ENCODE measurements around the gene CFAP92.

Gene CFAP92, protein sequence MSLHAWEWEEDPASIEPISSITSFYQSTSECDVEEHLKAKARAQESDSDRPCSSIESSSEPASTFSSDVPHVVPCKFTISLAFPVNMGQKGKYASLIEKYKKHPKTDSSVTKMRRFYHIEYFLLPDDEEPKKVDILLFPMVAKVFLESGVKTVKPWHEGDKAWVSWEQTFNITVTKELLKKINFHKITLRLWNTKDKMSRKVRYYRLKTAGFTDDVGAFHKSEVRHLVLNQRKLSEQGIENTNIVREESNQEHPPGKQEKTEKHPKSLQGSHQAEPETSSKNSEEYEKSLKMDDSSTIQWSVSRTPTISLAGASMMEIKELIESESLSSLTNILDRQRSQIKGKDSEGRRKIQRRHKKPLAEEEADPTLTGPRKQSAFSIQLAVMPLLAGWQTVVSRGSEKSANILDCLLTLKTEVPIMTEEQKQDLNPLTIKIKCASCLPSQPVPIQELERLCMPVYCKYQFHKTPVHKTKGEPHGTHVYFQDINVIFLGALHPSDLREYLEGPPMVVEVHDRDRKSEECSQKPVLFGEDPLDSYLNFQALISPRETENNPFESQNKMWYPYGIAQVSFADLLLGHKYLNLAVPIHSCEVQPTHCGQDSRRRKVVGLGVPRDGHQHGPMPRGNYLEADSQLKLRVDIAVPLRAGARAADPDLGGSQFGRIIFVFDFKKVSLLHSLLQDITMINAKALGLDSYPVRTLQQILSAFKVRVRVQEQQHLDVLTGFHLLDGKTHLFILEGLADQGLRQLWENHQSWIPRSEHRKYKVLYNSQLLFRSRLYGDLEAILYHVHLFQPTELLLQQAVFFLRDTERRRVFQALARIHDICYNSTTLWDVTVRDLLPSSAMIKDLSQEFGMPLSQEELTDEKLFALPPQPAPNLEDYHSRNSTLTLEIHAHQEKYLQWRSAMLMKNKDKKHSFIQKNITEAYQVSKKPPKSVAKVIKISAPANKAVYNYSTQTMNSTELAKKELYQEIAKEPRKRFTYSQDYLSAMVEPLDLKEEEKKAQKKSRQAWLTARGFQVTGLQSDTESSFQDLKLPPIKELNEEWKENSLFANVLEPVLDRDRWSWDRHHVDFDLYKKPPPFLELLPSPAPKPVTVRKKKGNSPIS

DNA sequence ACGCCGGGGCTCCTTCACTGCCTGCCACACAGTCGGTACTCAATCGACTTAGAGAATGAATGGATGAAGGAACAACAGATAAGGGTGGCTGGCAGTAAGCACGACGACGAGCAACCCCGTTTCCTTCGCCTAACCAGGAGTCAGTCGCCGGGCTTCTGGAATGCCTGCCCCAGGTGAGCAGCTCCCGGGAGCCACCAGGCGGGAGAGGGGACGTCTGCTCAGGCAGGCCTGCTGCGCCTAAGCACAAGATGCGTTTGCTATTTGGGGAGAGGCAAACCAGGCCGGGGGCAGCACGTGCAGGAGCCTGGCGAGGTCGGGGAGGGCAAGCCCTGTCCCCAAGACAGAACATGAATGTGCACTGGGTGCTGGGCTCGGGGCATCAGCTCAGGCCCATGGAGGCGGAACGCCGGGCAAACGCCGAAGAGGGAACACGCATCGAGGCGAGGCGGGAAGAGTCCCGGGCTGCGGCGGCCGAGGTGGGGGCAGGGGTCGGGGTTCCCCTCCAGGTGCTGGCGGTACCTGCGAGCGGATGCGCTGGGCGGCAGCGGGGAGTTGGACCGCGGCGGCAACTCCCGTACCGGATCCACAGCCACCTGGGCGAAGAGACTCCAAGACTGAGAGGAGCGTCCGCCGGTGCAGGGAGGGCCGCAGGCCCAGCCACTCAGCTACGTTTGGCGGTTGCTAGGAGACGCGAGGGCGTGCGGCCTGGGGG, at the start of gene CFAP92:
CFAP92 (minus strand) TSS at position 616 of the 712 bp plus-strand sequence. CDS start 772 bp downstream, outside the sequence.
- in situ Hi-C loops (cut with MboI; ENCODE audit: low sequenced_read_pairs), result no loop called here

DNA sequence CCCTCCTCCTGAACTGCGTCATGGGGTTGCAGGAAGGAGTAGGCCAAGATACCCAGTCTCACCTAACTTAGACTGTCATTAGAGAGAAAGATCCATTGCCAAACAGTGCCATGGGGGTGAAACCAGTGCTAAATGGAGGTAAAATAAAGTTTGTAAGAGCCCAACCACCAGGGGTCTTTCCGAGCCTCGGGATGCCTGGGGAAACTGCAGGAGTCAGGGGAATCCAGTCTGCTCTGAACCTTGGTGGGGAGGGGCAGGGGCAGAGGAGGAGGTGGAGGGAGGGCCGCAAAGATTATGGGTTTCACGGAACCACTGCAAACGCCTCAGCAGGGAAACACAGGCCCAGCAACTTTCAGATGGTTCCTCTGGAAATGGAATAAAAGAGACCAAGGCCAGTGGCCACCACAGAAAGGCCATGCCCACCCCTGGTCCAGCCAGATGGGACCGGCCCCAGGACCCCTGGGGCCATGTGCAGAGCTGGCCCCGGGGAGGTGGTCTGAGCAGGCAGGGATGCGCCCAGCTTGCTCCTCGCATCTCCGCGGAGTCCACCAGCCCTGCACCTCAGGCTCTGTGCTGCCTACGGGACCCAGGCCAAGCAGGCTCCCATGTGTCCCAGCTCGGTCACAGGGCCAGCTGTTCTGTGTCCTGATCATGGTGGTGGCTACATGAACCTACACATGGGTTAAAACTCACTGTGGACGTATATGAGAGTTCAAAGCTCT, 46.9 kb upstream of the CFAP92 start:
- in situ Hi-C loops (cut with MboI; ENCODE audit: low sequenced_read_pairs), result no loop called here

DNA sequence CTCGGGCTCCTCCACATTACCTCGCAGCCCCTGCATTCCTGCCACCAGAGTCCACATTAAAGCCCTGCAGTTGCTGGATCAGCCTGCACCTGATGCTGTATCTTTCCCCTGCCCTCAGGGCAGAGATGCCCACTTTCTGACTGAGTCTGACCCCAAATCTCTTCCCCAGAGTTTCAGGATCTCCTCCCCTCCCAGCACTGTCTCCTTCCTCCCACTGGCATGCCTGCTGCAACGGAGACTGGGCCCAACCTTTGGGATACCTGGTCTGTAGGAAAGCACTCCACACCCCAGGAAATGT, 46.1 kb upstream of the CFAP92 start:
- in situ Hi-C loops (cut with MboI; ENCODE audit: low sequenced_read_pairs), result no loop called here

DNA sequence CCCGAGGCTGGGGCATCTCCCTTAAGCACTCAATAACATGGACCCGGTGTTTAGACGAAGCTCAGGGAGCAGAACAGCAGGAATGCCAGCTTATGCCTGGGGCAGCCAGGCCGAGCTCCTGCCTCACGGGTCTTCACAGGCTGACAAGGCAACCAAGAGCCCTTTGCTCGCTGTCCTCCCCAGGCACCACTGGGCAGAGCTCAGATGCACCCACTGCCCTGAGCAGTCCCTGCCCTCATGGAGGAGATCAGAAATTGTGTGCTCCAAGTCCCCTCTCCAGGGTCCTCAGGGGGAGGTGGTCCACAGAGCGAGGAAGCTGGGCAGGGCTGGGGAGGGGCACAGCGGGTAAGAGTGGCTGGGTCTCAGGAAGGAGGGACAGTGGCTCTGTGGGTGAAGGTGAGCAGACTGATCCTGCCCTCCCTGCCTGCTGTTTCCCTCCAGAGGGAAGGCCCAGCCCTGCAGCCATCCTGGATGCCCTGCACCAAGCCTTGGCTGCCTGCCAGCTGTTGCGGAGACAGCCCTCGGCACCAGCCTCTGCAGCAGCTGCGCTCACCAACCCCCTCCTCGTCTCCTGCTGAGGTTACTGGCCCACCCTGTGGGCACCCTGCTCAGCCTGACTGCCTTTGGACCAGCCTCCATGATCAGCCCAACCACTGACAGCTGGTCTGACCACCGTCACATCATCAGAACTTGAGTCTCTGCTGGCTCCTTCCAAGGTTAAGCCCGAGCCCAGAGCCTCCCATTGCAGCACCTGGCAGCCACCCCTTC, 45.6 kb upstream of the CFAP92 start:
- in situ Hi-C loops (cut with MboI; ENCODE audit: low sequenced_read_pairs), result no loop called here

DNA sequence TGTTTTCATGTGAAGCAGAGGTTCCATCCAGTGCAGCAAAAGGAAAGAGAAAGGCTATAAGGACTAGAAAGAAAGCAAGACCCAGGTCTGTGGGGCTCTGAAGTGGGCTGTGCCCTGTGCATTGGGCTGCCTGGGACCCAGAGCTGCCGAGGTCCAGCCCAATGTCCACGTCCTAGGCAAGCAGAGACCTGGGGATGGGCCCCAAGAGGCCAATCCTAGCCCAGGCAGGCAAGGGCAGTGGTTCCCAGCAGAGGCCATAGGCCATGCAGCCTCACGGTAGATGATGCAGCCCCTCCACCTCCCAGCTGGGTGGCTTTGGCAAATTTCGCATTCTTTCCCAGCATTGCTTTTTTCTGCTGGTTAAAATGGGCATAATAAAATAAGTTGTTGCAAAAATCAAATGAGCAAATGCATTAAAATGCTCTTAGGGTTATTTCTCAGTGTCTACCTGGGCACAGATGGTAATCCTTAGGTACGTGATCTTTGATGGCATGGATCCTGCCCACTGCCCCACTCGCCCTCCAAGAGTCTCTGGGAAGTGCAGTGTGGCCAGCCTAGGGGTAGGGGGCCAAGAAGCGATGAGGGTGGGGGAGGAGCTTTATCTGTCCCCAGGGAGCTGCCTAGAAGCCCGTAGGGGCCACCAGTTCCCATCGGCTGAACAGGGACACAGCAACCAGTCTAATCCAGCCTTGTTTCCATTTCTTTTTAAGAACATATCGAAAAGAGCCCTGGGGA, 44.4 kb upstream of the CFAP92 start:
- in situ Hi-C loops (cut with MboI; ENCODE audit: low sequenced_read_pairs), result no loop called here

DNA sequence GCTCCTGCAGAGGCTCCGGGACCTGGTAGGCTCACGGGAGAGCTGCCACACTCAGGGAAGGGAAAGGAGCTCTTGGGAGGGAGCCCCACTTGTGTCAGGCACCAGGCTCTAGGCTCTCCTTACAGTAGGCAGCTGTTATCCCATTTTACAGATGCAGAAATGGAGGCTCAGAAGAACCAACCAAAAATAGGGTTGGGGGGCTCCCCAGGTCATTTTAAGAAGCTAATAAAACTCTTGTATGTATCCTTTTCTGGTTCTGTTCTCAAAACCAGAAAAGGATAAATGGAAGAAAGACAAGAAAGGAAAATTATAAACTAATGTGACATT, 43.2 kb upstream of the CFAP92 start:
- in situ Hi-C loops (cut with MboI; ENCODE audit: low sequenced_read_pairs), result no loop called here

DNA sequence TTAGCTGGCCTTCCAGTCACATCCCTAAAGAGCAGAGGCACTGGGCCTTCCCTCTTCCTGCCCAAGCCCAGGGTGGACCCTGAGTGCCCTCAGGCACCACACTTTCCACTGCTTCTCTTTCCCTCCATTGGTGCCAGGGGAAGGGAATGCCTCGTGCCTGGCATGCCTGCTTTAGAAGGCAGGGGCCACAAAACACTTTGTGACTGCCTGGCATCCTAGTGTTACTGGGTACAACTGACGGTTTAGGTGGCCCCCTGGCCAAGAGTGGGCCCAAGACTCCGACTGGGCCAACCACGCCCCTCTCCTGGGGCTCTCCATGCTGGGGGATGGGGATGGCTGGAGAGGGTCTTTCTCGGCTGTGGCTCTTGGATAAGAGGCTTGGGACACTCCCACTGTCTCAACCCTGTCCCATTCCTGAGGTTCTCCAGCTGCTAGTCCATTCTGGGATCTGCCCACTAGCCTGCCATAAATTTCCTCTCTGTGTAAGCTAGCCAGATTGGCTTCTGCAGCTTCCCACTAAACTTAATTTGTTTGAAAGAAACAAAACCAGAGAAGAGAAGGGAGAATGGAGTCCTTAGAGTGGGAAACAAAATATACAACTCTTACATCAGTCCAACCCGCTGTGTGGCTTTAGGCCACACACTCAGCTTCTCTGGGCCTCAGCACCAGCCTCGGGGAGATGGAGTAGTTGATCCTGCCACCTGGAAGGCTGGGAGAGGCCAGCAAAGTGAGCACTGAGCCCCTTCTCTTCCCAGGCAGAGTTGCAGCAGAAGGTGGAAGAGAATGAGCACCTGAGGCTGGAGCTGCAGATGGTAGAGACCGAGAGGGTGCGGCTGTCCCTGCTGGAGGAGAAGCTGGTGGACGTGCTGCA, 42.6 kb upstream of the CFAP92 start:
- in situ Hi-C loops (cut with MboI; ENCODE audit: low sequenced_read_pairs), result no loop called here

DNA sequence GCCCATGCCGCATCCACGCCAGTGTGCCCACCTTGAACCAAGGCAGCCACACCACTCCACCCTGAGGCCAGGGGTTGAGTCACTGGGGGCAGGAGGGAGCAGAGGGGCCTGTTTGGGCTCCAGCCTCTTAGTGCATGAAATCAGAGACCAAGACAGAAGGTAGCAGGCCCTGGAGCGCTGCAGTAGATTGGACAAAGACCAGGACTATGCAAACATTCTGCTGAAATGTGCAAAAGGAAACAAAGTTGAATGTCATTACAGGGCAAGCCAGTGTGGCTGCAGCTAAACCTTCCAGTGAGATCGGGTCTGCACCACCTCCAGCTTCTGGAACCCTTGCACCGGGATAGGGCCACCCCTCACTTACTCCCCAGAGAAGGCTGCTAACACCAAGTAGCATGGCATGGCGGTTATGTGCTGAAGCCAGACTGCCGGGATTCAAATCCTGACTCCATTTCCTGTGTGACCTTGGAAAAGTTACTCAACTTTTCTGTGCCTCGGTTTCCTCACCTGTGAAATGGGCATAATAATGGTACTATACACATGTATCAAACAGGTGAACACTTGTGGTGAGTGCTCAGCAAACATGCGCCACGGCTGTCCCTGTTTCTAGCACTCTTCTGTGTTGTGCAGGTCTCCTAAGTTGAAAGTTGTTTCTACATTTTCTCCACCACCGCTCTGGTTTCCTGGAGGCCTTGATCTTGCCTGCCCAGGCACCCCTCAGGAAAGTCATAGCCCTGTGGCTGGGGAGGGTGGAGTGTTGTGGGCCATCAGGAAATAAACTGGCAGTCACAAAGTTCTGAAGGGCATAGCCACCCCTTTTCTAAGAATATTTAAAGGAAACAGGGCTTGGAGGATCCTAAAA, 41.7 kb upstream of the CFAP92 start:
- in situ Hi-C loops (cut with MboI; ENCODE audit: low sequenced_read_pairs), result no loop called here

DNA sequence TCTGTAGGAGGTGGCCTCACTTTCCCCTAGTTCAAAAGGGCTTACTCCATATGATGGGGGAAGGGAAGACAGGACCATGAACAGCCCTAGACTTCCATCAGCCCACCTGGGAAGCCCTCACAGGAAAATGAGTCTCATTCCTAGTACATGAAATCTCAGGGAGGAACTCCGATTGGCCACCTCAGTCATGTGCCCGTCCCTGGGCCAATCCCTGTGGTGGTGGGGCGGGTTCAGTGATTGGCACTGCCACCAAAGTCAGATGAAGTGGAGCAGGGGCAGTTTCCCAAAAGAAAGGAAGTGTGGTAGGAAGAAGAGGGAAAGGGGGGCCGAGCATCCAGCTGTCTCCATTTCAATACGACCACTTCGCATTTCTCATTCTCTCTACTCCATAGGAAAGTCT, 40.8 kb upstream of the CFAP92 start:
- in situ Hi-C loops (cut with MboI; ENCODE audit: low sequenced_read_pairs), result no loop called here

DNA sequence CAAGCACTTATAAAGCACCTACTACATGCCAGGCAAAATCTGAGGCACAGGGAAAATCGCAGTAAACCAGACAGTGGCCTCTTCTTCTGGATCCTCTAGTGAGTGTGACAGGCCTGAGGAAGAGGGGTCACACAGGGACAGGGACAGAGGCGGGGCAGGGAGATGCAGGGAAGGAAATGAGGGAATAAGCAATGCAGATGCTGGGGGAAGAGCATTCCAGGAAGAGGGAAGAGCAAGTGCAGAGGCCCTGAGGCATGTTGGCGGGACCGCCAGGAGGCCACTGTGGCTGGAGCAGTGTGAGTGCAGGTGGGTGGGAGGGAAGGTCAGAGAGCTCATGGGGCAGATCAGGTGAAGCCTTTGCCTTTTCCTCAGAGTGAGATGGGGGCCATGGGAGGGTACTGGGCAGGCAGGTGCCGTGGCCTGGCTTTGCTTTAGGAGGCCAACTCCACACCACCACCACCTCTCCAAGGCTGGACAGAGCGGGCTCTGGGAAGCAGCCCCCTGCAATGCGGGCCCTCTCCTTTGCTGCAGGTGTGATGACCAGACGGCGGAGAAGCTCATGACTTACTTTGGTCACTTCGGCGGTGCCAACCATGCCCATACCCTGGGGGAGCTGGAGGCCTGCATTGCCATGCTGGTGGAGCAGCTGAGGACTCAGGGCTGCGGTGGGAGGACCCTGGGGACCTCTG, 39.9 kb upstream of the CFAP92 start:
- in situ Hi-C loops (cut with MboI; ENCODE audit: low sequenced_read_pairs), result no loop called here

DNA sequence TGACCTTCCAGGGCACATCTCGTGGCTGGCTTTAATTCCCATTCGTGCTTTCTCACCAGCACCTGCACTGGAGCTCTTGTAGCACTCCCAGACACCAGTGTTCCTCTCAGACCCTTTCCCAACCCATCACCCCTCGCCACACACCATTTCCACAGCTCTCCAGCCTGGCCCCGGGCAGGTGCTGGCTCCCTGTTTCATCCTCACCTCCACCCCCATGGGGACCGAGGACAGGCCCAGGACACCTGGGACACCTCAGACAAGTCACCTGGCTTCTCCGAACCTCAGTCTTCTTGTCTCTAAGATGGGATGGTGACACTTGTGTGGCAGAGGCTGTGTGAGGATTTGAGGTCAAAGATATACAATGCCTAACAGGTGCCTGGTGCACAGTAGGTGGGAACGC, 39.3 kb upstream of the CFAP92 start:
- in situ Hi-C loops (cut with MboI; ENCODE audit: low sequenced_read_pairs), result no loop called here

DNA sequence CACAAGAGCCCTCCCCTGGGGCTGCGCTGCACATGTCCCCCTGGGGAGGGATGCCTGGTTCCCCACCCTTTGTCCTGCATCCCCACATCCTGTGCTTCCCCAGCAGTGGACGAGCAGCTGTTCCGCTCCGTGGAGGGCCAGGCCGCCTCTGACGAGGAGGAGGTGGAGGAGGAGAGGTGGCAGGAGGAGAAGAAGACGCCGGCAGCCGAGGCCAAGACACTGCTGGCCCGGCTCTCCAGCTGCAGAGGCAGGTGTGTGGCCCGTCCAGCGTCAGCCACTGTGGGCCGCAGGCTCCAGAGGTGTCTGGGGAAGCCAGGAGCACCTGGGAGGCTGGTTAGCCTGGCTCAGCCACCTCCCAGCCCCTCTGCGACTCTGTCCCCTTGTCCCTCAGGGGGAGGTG, 38.8 kb upstream of the CFAP92 start:
- in situ Hi-C loops (cut with MboI; ENCODE audit: low sequenced_read_pairs), result no loop called here

DNA sequence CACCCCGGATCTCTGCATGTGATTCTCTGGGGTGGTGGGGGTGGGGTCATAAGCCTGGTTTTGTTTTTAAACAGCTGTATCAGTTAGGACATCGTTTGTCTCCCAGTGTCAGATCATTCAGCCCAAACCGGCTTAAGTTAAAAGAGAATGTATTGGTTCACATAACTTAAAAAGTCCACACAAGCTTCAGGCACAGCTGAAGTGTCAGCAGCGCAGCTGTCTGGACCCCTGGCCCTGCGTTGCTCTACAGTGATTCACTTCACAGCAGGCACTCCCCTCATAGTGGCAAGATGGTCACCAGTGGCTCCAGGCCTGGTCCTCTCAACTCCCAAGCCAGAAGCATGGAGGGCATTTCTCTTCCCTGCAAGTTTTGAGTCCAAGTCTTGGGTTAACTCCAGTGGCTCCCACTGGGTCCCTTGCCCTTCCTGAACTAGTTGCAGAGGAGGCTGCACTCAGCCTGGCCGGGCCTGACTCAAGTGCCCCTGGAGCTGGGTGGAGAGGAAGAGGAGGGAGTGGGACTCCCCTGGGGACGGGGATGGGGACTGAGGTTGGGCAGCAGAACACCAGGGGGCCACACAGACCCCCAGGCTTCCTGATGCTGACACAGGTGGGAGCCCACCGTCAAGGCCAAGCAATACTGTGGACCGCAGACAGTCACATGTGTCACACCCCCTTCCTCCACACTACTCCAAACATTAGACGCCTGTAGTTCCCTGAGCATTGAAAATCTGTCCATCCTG, 37.8 kb upstream of the CFAP92 start:
- in situ Hi-C loops (cut with MboI; ENCODE audit: low sequenced_read_pairs), result no loop called here

DNA sequence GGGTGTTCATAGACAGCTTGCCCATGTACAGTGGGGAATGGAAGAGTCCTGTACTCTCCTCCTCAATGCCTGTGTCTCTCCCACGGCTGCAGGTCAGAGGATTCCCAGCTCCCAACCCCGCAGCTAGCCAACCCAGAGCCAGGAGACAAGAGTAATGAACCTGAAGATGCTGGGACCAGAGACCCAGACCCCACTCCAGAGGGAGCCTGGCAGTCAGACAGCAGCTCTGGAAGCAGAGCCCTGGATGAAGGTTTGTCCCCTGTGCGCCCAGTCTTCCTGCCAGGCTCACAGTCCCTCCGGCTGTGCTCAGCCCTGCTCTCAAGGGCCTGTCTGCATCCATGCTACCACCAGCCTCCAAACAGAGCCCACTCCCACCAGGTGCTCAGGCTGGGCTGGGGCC, 36.7 kb upstream of the CFAP92 start:
- in situ Hi-C loops (cut with MboI; ENCODE audit: low sequenced_read_pairs), result no loop called here

DNA sequence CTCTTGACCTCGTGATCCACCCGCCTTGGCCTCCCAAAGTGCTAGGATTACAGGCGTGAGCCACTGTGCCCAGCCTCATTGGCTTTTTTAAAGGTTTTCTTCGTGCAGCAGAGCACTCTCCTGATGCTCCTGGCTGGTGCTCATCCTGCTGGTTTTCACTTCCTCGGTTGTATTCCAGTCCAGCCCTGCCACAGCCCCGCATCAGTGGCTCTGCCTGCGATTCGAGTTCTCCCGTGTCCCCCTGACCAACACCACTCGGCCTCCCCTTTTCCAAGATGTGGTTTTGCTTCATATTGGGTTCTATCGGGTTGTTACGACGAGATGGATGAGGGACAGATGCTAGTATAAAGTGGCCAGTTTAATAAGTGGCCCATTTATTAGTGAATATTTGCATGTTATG, 35.0 kb upstream of the CFAP92 start:
- in situ Hi-C loops (cut with MboI; ENCODE audit: low sequenced_read_pairs), result no loop called here

DNA sequence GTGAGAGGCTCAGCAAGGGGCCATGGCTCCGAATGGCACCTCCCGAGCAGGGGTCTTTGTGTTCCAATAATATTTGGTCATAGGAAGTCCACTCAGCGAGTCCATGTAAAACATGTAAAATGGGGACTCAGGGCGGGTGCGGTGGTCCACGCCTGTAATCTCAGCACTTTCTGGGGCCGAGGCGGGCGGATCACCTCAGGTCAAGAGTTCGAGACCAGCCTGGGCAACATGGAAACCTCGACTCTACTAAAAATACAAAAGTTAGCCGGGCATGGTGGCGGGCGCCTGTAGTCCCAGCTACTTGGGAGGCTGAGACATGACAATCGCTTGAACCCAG, 33.6 kb upstream of the CFAP92 start:
- in situ Hi-C loops (cut with MboI; ENCODE audit: low sequenced_read_pairs), result no loop called here
